AG09319 (cell line): Measurements from ENCODE around the gene TBL3.
A peak's percentile ranks its signal among the peaks of the same experiment; 100 is the strongest.

ENCODE experiments used
- DNase-seq: peaks from one replicate; pipeline ENCODE4 v3.0.0-alpha.2; 2010; ENCODE audit warnings: low read depth; ENCODE audit errors: extremely low read depth
- TF ChIP-seq, protein P1 (sequence below): IDR thresholded peaks from 2 replicates; pipeline ENCODE4 v1.5.1; 2011; ENCODE audit warnings: low read depth, mild to moderate bottlenecking, inconsistent platforms, low read length, moderate library complexity

TBL3 gene

DNA sequence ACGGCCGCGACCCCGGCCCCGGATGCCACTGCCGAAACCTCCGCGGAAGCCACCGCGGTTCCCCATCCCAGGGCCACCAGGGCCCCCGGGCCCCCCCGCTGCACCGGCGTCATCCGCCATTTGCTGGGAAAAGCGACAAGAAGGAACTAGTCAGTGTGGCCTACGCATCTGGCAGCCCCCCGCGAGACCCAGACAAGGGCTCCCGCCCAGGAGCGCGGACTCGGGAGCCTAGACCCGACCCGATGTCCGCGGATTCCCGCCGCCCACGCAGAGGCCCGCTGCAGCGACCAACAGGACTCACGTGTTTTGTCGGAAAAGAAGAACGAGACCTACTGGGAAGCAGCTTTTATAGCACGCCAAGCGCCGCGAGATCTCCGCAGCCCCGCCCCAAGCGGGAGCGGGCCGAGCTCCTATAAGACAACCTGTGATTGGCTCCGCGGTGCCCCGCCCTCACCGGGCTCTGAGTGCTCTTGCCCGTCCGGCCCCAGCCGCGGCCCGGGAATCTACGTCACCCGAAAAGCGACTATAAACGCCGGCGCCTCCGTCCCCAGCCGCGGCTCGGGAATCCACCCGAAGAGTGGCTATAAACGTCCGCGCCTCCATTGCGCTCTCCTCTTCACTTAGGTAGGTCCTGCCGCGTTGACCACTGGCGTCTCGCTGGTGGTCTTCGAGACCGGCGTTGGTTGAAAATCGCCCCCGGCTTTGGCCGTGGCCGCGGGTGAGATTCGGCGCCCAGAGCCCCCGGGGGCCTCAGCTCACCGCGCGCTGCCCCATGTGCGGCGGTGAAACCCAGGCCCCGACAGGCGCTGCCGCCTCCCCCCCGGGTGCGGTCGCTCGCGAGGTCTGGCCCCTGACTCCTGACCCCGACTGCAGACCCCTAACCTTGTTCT is 7.1 kb upstream of the TBL3 start, which contains the start of gene RPS2:
TSS of gene RPS2 (minus strand) at position 321 of the 890 bp plus-strand sequence. CDS start at position 120, 201 bp downstream.
- DNase-seq: peak; percentile 99
- TF ChIP-seq, protein P1, sequence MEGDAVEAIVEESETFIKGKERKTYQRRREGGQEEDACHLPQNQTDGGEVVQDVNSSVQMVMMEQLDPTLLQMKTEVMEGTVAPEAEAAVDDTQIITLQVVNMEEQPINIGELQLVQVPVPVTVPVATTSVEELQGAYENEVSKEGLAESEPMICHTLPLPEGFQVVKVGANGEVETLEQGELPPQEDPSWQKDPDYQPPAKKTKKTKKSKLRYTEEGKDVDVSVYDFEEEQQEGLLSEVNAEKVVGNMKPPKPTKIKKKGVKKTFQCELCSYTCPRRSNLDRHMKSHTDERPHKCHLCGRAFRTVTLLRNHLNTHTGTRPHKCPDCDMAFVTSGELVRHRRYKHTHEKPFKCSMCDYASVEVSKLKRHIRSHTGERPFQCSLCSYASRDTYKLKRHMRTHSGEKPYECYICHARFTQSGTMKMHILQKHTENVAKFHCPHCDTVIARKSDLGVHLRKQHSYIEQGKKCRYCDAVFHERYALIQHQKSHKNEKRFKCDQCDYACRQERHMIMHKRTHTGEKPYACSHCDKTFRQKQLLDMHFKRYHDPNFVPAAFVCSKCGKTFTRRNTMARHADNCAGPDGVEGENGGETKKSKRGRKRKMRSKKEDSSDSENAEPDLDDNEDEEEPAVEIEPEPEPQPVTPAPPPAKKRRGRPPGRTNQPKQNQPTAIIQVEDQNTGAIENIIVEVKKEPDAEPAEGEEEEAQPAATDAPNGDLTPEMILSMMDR: no peak

DNA sequence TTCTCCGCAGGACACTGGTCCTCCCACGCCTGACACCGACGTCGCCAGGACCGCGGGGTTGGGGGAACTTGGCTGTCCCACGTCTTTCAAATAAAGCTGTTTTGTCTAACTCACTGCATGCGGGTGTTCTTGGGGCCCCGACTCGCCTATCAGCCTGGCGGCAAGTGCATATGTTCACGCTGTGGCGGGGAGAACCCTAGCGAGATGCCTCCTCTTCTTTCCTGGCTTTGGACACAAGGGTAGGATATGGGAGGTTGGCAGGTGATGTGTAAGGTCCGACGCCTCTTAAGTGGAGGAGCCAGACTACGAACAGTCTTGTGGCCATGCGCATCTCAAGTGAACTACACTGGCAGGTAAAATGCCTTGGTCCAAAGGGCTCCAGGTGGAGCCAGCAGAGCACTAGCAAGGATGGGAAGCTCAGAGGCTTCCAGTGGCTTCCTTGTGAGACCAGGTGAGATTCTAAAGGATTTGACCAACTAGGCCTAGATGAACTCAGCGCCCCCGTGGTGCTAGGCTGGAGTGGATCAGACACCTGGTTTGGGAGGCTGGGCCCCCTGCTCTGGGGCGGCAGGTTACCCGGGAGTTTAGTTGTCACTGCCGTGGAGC is 6.4 kb upstream of the TBL3 start:
- DNase-seq: no peak
- TF ChIP-seq, protein P1: no peak

DNA sequence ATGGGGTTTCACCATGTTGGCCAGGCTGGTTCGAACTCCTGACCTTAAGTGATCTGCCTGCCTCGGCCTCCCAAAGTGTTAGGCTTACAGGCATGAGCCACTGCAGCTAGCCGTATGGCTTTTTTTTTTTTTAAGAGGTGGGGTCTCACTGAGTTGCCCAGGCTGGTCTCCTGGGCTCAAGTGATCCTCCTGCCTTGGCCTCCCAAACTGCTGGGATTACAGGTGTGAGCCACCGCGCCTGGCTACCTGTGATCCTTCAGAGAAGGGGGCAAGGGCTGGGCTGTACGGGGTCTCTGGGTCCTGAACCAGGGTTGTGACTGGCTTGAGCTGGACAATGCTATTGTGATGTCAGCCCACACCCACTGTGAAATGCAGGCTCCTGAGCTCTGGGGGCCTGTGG is 5.4 kb upstream of the TBL3 start, which contains the start of gene RNF151:
TSS of gene RNF151 (plus strand) at position 397 of the 400 bp plus-strand sequence. CDS start 26 bp downstream, outside the sequence.
- DNase-seq: no peak
- TF ChIP-seq, protein P1: no peak

DNA sequence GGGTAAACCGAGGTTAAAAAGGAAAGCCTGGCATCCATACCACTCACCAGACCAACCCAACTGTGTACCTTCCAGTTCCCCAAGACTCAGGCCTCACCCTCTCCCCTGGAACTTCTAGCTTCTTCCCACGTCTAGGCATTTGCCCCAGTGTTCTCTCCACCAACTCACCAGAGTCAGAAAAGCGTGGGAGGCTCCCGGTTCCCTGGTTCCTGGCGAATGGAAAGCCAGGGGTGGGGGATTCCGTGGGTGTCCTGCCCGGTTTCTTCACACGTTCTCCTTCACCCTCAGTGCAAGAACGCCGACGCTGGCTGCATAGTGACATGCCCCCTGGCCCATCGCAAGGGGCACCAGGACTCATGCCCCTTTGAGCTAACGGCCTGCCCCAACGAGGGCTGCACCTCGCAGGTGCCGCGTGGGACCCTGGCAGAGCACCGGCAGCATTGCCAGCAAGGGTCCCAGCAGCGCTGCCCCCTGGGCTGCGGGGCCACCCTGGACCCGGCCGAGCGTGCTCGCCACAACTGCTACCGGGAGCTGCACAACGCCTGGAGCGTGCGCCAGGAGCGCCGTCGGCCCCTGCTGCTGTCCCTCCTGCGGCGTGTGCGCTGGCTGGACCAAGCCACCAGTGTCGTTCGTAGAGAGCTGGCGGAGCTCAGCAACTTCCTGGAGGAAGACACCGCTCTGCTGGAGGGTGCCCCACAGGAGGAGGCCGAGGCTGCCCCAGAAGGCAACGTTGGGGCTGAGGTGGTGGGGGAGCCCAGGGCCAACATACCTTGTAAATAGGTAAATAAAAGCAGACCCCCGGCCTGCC is 3.5 kb upstream of the TBL3 start:
- DNase-seq: no peak

DNA sequence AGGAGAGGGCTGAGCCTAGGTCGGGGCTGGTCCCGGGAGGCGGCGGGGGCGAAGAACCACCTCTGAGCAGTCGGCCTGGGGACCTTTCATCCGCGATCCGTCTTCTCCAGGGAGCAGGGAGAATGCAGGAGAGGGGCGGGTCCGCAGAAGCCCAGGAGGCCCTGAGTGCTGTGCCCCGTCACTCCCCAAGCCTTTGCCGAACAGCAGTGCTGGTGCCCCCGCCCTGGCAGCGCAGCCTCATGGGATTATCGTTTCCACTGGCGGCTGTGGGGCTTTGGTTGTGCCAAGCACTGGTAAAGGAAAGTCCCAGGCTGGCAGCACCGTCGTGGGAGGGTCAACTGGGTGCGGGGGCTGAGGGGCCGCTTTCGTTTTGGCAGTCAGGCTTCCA is 631 bp downstream of the TBL3 start:
- TF ChIP-seq, protein P1: no peak
- no peak for DNase-seq

More for the DNA sequence above, 3.5 kb upstream of the TBL3 start:
- TF ChIP-seq, protein P1: no peak

DNA sequence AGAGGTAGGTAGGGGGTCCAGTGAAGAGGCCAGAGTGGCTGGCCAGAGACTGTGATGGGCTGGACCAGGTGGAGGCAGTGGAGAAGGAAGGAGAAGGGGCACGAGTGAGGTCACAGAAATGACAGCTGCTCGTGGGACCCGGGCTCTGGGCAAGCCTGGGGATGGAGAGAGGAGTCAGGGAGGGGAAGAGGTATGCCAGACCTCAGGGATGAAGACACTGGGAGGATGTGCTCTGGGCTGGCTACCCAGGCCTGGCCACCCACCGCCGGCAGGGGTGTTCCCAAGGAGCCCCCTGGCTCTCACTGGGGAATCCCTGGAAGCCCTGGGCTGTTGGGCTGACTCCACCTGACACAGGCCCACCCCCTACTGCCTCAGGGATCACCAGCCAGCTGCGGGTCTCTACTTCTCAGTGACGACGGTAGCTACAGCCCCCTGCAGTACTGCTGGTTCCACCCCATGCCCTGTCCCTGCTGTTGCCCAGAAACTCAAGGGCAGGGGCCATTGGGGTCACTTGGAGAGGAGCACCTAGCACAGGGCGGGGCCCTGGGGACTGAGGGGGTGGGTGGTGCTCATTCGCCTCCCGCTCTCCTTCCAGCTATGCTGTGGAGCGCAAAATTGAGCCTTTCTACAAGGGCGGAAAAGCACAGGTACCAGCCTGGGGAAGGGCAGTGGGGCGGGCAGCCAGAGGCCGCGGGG is 1.8 kb downstream of the TBL3 start:
- DNase-seq: no peak
- TF ChIP-seq, protein P1: no peak
